Measurements from ENCODE around the gene NCOA3.

Gene NCOA3

GRCh38 chr20:47515843-47516242, 14.2 kb downstream of the NCOA3 start:
- TF ChIP-seq CTCF (IDR thresholded peaks at IDR 0.05) = no peak
- no peak overlapping the region for H3K4me3 ChIP-seq
- DNase-seq (ENCODE audit: low spot score) = no peak
- no peak overlapping the region for H3K27ac ChIP-seq

DNA sequence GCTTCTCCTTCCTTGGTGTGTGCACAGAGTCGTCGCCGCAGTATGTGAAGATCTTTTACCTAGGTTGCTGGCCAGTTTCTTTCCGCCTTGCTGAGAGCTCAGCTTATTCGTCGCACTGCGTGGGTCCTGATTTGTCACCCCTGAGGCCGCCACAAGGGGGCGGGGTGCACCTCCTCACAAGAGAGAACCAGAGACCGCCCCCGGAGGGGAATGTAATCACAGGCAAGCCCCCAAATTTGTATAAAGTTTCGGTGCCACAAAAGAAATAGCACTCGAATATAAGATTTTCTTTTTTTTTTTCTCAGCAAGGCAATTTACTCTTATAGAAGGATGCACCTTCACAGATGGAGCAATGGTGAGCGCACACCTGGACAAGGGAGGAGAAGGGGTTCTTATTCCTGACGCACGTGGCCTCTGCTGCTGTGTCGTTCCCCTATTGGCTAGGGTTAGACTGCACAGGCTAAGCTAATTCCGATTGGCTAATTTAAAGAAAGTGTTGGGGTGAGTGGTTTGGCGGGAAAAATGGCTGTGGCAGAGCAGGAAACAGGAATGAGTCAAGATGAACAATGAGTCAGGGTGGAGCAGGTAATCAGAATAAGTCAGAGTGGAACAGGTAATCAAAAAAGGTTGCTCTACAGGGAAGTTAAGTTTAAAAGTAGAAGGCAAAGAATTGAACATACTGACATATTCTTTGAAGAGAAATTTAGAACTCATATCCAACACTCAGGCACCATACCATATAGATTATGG, 19.5 kb downstream of the NCOA3 start:
- TF ChIP-seq CTCF (IDR thresholded peaks at IDR 0.05) = no peak
- Histone ChIP-seq H3K27ac (no peak overlapping the region), H3K4me3 (no peak overlapping the region)
- DNase-seq (ENCODE audit: low spot score) = no peak

GRCh38 chr20:47524015-47524784, 22.5 kb downstream of the NCOA3 start:
- Histone ChIP-seq H3K27ac (no peak overlapping the region), H3K4me3 (no peak overlapping the region)
- DNase-seq (ENCODE audit: low spot score) = no peak
- TF ChIP-seq CTCF (IDR thresholded peaks at IDR 0.05) = no peak

DNA sequence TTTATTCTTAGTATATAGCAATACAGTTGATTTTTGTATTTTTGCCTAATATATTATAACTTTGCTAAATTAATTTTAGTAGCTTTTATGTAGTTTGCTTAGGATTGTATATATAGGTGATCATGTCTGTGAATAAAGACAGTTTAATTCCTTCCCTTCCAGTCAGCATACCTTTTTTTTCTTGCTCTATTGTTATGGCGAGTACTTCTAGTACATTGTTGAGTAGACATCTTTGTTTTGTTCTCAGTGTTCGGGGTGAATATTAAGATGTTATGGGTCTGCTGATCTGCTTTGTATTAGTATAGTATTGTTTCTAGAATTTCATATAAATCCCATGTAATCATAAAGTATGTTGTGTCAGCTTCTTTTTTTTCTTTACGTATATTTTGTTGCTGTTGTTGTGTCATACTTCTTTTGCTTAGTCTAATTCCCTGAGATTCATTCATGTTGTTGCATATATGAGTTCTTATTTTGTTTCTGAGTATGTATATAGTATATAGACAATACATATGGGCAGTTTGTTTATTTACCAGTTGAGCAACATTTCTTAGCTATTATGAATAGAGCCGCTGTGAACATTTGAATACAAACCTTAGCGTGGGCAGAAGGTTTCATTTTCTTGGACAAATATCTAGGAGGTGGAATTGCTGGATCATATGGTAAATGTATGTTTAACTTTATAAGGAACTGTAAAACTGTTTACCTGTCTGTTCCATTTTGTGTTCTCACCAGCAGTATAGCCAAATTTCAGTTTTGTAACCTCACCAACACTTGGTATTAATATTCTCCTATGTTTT, 25.5 kb downstream of the NCOA3 start:
- H3K27ac ChIP-seq = no peak overlapping the region
- no peak for TF ChIP-seq CTCF (IDR thresholded peaks at IDR 0.05)
- DNase-seq (ENCODE audit: low spot score) = no peak
- no peak overlapping the region for H3K4me3 ChIP-seq

DNA sequence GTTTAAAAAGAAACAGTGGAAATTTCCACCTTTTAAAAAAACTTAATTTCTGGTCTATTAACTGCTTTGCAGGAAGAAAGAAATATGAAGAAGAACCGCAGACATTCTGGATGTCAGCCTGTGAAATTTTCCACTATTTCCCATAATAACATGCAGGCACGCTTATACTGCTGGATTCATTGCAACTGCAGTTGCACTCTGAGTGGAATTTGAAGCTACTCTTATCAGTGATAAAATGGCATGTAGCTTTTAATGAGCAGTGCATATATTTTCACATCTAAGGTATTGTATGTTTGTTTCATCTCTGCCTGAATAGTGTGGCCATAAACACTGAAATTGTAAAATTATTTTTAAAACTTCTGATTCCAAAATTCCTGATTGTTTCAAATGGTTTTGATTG, 28.2 kb downstream of the NCOA3 start:
- no peak overlapping the region for H3K4me3 ChIP-seq
- no peak for TF ChIP-seq CTCF (IDR thresholded peaks at IDR 0.05)
- H3K27ac ChIP-seq = no peak overlapping the region
- no peak for DNase-seq (ENCODE audit: low spot score)

DNA sequence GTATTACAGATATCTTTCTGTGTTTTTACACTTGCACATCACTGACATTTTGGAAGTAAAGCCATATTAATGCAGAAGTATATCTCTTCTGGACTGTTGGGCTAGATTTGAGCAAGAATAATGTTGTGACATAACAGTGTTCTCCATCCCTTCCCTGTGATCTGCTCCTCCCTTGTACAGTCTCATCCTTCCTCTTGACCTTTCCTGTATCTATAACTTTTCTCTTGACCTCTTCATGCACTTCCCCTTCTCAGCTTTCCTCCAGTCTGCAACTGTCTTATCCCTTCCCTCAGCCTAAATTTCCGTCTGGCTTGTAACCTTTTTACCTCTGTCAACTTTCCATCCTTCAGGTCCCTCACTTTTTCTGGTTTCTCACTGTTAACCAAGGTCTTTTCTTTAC, 29.8 kb downstream of the NCOA3 start:
- no peak for DNase-seq (ENCODE audit: low spot score)
- no peak for TF ChIP-seq CTCF (IDR thresholded peaks at IDR 0.05)
- no peak overlapping the region for H3K27ac ChIP-seq
- H3K4me3 ChIP-seq = no peak overlapping the region
